NCI-H748 (cell line): ENCODE measurements around the gene ACBD6.
"Not testable (repeated sequence)": the region's sequence is repeated elsewhere in the genome, so short reads cannot be mapped to it uniquely, and the experiment has no call there.

Experiments used
- DNase-seq: peaks from one replicate; lab custom pipeline; 2025; ENCODE audit not compliant: unreplicated experiment; lab: John Stamatoyannopoulos, UW

ACBD6 gene

DNA sequence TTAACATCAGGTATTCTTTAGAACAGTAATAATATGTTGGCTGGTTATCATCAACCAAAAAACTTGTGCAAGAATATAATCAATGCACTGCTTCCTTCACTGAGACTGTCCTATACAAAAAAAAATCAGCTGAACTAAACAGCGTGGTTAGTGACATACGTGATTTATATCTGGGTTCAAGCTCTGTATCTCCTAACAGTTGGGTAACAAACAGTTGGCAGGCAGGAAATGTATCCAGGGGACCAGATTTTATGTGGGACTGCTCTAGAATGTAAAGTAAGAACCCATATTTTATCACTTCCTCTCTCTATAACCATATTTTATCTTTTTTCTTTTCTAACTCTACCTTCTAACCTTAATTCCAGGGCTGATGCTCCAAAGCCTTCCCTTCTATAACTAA, 8.0 kb downstream of the ACBD6 start:
- no peak for DNase-seq

DNA sequence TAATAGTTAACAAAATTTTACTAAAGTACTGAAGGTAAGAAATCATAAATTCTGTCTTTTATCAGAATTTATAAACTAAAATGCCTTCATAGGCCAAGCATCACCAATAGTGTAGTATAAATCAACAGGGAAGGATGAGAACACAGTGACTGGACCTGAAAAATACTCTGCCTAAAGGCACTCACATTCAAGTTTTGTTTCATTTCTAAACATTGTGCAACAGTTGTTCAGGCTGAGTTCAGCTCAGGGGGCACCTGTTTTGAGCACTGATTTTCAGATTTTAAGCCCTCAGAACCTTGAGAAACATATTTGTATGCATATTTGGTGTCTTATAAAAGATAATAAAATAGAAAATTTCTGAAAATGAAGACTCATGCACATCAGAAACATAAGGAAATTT, 12.4 kb downstream of the ACBD6 start:
- DNase-seq: no peak

DNA sequence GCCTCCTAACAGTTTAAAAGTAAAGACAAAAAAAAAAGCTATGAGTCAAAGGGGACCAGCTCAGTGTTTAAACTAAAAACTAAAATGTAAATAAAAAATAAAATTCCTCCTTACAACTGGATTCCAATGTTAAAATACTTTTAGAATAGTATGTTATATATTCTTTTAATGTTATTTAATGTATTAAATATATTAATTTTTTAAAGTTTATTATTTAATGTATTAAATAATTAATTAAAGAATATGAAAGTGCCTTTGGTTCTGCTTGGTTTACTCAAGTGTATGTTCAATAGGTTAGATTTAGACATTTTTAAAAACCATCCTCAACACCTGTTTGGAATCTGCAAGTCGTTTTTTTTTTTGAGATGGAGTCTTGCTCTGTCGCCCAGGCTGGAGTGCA, 13.1 kb downstream of the ACBD6 start:
- DNase-seq: no peak

DNA sequence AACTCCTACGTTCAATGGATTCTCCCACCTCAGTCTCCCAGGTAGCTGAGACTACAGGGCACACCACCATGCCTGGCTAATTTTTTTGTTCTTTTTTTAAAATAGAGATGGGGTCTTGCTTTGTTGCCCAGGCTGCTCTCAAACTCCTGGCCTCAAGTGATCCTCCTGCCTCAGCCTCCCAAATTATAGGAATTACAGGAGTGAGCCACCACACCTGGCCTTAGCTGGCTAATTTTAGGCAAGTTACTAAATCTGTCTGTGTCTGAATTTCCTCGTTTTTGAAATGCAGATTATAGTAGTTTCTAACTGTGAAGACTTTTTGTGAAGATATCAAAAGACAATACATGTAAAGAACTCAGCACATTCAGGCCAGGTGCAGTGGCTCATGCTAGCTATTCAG, 13.7 kb downstream of the ACBD6 start:
- DNase-seq: no peak

DNA sequence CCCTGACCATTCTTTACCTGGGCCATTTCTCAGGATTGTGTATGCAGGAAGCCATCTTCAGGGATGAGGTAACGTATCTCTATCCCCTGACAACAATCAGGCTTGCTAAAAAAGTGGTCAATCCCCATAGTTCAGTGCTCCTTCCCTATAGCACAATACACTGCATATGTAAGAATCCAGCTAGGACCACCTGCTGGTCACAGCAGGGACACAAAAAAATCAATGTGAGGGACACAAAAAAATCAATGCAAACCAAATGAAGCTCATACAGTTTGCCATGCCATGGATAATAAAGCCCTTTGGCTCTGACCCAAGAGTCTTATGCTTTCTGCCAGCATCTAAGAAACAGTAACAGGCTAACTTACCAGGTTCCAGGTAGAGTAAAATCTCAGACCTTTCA, 16.3 kb downstream of the ACBD6 start:
- peak; percentile 6 for DNase-seq

DNA sequence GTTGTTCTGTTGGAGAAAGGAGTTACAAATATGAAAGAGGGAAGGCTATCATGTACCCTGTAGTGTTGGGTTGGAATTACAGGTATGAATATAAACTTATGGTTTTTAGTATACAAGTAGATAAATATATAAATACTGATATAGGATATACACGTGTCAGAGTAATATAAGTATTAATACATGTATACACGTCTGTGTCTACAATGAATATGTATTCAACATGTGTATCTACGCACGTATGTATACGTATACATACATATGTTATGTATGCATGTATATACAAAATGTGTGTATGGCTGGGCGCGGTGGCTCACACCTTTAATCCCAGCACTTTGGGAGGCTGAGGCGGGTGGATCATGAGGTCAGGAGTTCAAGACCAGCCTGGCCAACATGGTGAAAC, 17.9 kb downstream of the ACBD6 start:
- no peak for DNase-seq

DNA sequence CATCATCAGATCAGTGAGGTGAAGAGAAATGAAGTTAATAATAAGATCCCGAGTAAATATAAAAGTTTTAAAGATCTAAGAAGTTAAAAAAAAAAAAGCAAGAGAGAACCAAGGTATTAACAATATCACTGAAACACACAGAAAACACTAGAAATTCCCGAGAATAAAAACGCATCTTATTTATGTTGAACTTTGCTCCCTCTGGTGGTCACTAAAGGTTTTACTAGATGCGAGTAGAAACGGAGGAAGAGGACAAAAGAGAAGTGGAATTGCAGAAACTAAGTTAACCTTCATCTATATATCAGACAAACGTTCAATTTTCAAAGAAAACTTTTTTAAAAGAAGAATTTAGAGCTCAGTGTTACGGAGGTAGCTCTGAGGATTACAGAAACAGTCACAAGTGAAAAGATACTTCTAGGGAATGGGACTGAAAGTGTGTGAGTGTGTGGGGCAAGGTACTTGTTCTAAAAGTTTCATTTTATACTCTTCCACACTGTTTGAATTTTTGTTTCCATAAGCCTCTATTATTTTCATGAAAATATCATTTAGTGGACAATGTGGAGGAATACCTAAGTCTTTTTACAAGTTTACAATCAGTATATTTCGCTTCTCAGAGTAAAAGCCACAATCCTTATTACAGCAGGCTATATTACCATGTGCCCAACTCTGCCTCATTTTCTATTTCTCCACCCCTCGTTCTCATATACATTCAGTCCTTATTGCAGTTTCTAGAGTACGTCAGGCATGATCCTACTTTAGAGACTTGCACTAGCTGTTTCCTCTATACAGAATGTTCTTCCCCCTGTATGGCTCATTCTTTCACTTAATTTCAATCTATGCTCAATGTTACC, 19.7 kb downstream of the ACBD6 start:
- peak; percentile 50 for DNase-seq

DNA sequence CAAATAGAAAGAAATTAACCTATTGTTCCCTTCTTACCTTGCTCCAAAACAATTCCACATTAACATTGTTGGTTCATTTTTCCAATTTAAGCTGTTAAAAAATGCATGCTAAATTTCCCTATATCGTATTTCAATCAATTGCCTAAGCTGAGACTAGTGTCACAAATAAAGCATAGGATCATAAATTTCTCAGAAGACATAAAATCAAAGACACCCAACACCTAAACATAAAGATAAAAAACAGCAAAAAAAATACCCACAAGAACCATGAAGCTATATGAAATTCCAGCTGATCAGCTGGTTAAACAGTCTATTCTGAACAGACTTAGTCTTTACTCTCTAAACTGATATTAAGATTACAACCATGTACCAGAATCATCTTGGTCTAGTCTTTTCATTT, 32.3 kb downstream of the ACBD6 start:
- no peak for DNase-seq

DNA sequence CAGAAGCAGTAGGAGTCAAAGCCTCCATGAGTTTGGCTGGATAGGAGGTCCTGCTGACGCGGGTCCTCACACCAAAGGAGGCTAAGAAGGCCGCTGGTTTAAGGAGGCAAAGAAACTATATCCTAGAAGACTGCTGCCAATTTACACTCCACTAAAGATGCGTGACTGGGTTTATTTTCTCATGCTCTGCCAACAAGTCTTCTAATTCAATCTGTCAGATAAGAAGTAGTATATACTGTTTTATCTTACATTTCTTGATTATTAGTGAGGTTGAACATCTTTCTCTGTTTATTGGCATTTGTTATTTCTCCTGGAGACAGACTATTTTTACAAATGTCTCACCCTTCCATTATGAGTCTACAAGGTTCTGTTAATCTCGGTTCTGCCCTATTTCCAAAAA, 34.1 kb downstream of the ACBD6 start:
- DNase-seq: no peak

DNA sequence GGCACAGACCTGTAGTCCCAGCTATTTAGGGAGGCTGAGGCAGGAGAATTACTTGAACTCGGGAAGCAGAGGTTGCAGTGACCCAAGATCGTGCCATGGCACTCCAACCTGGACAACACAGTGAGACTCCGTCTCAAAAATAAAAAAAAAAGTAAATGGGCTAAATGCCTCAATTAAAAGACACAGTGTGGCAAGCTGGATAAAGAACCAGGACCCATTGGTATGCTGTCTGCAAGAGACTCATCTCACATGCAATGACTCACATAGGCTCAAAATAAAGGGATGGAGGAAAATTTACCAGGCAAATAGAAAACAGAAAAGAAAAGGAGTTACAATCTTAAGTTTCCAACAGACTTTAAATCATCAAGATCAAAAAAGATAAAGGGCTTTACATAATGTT, 40.3 kb downstream of the ACBD6 start:
- no peak for DNase-seq

DNA sequence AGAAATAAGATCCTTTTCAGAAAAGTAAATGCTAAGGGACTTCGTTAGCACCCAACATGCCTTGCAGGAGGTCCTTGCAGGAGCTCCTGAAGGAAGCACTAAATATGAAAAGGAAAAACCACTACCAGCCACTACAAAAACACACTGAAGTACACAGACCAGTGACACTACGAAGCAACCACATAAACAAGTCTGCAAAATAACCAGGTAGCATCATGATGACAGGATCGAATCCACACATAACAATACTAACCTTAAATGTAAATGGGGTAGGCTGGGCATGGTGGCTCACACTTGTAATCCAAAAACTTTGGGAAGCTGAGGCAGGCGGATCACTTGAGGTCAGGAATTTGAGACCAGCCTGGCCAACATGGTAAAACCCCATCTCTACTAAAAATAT, 40.7 kb downstream of the ACBD6 start:
- DNase-seq: not testable (repeated sequence)

DNA sequence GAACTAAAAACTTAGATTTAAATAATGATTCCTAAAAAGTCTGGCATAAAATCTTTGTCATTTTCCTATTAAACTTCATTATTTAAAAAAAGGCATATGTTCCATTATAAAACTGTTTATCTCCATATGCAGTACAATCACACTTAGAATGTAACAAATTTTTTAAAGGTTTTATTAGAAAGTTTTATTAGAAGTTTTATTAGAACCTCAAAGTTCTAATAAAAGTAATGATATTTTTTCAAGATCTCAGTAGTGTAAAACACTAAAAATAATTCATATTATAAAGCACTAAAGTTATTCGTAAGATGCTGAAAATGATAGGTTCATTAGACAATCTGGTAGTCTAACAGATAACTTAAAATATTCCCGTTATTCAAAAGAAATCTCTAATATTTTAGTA, 43.6 kb downstream of the ACBD6 start:
- no peak for DNase-seq

DNA sequence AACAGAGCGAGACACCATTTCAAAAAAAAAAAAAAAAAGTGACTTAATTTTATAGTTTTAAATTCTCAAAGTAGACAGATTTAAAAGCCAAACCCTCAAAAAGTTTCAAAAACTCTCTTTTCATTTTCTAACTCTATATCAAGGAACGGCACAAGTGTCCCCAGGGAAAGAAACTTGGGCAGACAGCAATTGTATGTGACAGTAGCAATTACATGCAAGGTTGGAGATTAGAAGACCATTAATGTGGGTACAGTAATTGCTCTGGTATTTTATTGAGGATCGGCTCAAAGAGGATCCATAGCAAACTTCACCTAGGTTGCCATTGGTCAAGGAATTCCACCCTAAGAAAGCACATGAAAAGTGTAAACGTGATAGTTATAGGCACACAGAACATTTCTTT, 46.2 kb downstream of the ACBD6 start:
- no peak for DNase-seq

DNA sequence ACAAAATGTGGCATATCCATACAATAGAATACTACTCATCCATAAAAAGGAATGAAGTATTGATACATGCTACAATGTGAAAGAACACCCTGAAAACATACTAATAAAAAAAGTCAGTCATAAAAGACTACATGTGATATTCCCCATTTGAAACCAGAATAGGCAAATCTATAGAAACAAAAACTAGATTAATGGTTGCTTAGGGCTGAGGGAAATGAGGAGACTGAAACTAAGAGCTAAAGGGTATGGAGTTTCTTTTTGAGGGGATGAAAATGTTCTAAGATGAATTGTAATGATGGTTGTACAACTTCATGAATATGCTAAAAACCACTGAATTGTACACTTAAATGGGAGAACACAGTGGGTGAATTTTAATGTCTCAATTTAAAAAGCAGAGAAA, 50.9 kb downstream of the ACBD6 start:
- DNase-seq: no peak

DNA sequence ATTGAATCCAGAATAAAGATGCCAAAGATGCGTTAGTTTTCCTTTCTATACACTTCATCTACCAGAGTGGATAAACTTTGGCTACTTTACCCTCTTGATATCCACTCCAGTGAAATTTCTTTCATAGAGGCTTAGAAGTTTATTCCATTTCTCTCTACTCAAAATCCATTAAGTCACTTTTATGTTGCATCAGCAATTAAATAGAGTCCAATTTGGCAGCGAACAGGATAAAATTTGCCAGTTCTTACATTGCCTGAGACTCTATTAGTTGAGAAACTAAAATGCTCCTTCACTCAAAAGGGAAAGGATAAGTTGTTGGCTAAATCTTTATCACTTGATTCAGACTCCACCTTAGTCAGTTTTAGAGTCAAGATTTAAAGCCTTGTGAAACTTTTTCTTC, 57.9 kb downstream of the ACBD6 start:
- DNase-seq: no peak

DNA sequence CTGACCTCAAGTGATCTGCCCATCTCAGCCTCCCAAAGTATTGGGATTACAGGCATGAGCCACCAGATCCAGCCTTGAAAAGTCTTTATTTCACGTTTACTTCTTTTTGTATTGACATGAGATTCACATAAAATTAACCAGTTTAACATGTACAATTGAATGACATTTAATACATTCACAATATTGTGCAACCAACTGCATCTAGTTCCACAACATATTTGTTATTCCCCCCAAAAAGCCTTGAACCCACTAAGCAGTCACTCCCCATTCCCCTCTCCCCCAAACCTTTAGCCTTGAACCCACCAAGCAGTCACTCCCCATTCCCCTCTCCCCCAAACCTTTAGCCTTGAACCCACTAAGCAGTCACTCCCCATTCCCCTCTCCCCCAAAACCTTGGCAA, 62.0 kb downstream of the ACBD6 start:
- no peak for DNase-seq

DNA sequence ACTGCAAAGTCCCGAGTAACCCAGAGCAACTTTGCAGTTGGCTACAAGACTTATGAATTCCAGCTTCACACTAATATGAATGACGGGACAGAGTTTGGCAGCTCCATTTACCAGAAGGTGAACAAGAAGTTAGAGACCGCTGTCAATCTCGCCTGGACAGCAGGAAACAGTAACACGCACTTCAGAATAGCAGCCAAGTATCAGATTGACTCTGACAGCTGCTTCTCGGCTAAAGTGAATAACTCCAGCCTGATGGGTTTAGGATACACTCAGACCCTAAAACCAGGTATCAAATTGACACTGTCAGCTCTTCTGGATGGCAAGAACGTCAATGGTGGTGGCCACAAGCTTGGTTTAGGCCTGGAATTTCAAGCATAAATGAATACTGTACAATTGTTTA, 66.8 kb downstream of the ACBD6 start:
- no peak for DNase-seq

DNA sequence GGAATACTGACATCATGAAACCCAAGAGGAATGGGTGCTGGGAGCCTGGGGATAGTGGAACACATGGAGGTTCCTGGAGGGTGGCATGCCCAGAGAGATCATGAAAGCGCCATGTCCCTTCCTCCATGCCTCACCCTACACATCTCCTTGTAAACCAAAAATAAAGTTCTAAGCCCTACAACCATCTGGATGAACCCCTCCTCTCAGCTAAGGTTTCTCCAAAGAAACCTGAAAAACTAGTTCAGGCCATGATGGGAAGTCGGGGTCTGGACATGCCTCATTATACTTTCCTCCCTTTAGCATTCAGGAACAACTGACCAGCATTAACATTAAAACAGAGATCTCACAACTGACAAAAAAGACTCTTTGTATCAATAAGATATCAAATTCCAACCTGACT, 68.5 kb downstream of the ACBD6 start:
- no peak for DNase-seq

DNA sequence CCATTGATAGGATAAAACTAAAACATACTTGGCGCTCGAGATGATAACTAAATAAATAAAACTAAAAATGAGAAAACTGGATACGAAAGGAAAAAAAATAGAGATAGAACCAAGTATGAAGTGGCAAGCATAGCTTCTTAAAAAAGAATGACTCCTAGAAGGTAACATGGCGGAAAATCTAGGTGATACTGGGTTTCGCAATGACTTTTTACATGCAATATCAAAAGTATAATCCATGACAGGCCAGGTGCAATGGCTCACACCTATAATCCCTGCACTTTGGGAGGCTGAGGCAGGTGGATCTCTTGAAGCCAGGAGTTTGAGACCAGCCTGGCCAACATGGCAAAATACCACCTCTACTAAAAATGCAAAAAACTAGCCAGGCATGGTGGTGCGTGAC, 70.7 kb downstream of the ACBD6 start:
- no peak for DNase-seq

DNA sequence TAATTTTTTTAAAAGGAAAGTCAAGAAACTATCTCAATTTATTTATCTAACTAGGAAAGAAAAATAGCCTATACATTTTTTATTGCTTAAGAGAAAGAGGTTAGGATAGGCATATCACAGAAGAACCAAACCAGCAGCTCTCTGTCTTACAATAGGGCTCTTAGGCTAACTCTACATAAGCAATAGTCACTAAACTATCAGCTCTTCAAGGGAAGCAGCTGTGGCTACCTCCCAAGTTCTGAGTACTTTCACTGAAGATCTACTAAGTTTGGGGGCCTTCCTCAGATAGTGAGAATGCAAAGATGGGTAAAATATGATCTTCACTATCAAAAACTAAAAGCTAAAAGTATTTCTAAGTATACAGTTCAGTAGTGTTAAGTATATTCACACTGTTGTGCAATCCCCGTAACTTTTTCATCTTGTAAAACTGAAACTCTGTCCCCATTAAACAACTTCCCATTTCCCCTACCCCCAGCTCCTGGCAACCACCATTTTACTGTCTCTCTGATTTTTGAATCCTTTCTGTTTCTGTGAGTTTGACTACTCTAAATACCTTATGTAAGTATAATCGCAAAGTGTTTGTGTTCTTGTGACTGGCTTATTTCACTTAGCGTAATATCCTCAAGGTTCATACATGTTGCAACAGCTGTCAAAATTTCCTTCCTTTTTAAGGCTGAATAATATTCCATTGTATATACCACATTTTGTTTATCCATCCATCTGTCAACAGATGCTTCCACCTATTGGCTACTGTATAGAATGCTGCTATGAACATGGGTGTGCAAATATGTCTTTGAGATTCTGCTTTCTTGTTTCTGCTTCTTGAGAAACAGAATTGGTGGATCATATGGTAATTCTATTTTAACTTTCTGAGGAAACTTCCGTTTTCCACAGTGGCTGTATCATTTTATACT, 73.3 kb downstream of the ACBD6 start:
- no peak for DNase-seq

DNA sequence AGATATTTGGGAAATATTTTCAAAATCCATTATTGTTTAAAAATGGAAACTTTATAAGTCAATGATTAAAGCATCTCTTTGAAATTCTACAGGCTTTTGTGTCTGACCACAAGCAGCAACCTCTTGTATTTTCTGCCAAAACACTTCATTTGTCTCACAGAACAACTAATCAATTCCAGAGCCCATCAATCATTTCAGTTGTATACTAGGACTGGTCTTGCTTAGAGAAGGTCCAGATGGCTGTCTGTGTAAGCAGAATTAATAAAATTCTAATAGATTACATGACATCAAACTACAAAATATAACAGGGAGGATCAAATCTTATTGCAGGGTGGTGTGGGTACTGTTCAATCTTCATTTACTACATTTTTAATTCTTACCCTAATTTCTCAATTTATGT, 76.4 kb downstream of the ACBD6 start:
- DNase-seq: no peak

DNA sequence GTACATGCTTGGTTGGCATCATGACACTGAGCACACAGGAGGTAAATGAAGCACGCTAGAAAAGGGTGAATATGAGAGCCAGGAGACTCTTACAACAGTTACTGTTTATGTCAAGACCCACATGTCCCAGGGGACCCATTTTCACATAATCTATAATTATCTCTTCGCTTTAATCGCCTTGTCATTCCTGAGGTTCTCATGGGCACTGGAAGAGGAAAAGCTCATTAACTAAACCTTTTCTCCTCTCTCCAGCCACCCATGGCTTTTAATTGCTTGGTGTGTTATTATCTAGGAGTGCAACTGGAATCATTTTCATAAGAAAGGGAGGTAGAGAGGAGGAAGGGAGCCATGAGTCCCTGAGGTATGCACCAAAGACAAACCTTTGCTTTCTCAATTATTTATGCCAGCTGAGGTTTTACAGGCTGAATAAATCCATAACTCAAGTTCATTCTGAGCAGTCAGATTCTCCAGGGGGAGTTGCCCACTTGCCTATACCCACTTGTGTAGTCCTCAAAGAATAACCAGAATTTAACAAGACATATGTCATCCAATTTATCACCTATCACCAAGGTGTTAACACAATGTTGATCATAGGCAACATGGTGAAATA, 77.4 kb downstream of the ACBD6 start:
- DNase-seq: peak; percentile 79
